H1 (cell line): Measurements from ENCODE around the gene LILRA1. TPM values are rescaled to one million over a fixed set of nuclear protein-coding genes. Genes with fewer than 3 reads are reported as not detected.

ENCODE experiments used
- CTCF ChIA-PET: fragments of 300-600 bp; sonication (Branson Sonifier 250); formaldehyde crosslinking; loops from one replicate; lab custom pipeline; 2021; ENCODE audit not compliant: partially characterized antibody; lab: Charles Lee
- POLR2A ChIA-PET: fragments of 300-600 bp; sonication (Branson Sonifier 250); formaldehyde crosslinking; loops from one replicate; lab custom pipeline; 2021; ENCODE audit warnings: inconsistent platforms; ENCODE audit not compliant: partially characterized antibody; lab: Charles Lee
- DNase-seq, 2 experiments: peaks; one replicate each; pipeline versions ENCODE4 v3.0.0 to v3.0.0-alpha.2; 2010 to 2022; ENCODE audit warnings: low spot score in 2 of 2, low read depth in 1 of 2, mixed read lengths in 1 of 2
- FAIRE-seq: peaks from 2 replicates; lab custom pipeline; 2011; peaks lifted over from hg19 to GRCh38; lab: Jason Lieb, UNC
- H2AFZ ChIP-seq: 2 replicates; pipeline ENCODE4 v1.8.1; 2012; ENCODE audit warnings: low read length, inconsistent platforms
- H2AK5ac ChIP-seq: 2 replicates; pipeline ENCODE4 v1.6.1; 2013; ENCODE audit warnings: low read depth, low read length
- H2BK120ac ChIP-seq: replicated peaks from 2 replicates; pipeline ENCODE3; 2013; ENCODE audit warnings: low read depth, low read length, inconsistent platforms
- H2BK12ac ChIP-seq: 2 replicates; pipeline ENCODE4 v1.6.1; 2013; ENCODE audit warnings: low read depth, low read length
- H2BK15ac ChIP-seq: 2 replicates; pipeline ENCODE4 v1.6.1; 2013; ENCODE audit warnings: low read length
- H2BK20ac ChIP-seq: 2 replicates; pipeline ENCODE4 v1.6.1; 2013; ENCODE audit warnings: low read length
- H2BK5ac ChIP-seq: 2 replicates; pipeline ENCODE4 v1.6.1; 2013; ENCODE audit warnings: low read depth, low read length
- H3K14ac ChIP-seq: 2 replicates; pipeline ENCODE4 v1.6.1; 2013; ENCODE audit warnings: inconsistent platforms; ENCODE audit not compliant: insufficient read length
- H3K18ac ChIP-seq: 2 replicates; pipeline ENCODE4 v1.6.1; 2013; ENCODE audit warnings: low read length; ENCODE audit errors: extremely low read depth
- H3K23ac ChIP-seq: 2 replicates; pipeline ENCODE4 v1.6.1; 2013; ENCODE audit warnings: inconsistent platforms; ENCODE audit not compliant: insufficient read length
- H3K23me2 ChIP-seq: 2 replicates; pipeline ENCODE4 v1.6.1; 2013; ENCODE audit warnings: low read depth, low read length
- H3K27ac ChIP-seq: 2 replicates; pipeline ENCODE4 v1.6.1; 2011; ENCODE audit warnings: low read depth, low read length, inconsistent platforms
- H3K27me3 ChIP-seq, 4 experiments: replicated peaks in 1 of 4; 1 replicate in 1 of 4; 2 replicates in 3 of 4; pipeline versions ENCODE4 v1.6.1 to v1.8.1; 2011 to 2013; ENCODE audit warnings: low read length in 3 of 4, mild to moderate bottlenecking in 3 of 4, inconsistent platforms in 2 of 4, mixed read lengths in 2 of 4, moderate library complexity in 1 of 4; ENCODE audit not compliant: control insufficient read depth in 3 of 4, insufficient read depth in 3 of 4; ENCODE audit errors: extremely low read depth in 1 of 4
- H3K36me3 ChIP-seq, 4 experiments: 2 replicates each; pipeline versions ENCODE4 v1.6.1 to v1.8.1; 2011 to 2013; ENCODE audit warnings: mild to moderate bottlenecking in 4 of 4, low read length in 3 of 4, moderate library complexity in 2 of 4, control low read depth in 1 of 4, inconsistent platforms in 1 of 4; ENCODE audit not compliant: insufficient read depth in 4 of 4, control insufficient read depth in 2 of 4
- H3K4ac ChIP-seq: replicated peaks from 2 replicates; pipeline ENCODE3; 2013; ENCODE audit warnings: low read length, low read depth, mixed read lengths, inconsistent platforms; ENCODE audit not compliant: insufficient read length
- H3K4me1 ChIP-seq, 4 experiments: replicated peaks in 1 of 4; 1 replicate in 1 of 4; 2 replicates in 3 of 4; pipeline versions ENCODE4 v1.6.1 to v1.8.1; 2011 to 2013; ENCODE audit warnings: low read length in 3 of 4, inconsistent platforms in 2 of 4, mixed read lengths in 1 of 4; ENCODE audit not compliant: insufficient read depth in 4 of 4, control insufficient read depth in 3 of 4
- H3K4me2 ChIP-seq, 2 experiments: 2 replicates each; pipeline versions ENCODE4 v1.6.1 to v1.8.1; 2011 to 2013; ENCODE audit warnings: low read depth in 2 of 2, low read length in 2 of 2, control low read depth in 1 of 2, inconsistent platforms in 1 of 2, mild to moderate bottlenecking in 1 of 2; ENCODE audit not compliant: insufficient read depth in 1 of 2
- H3K4me3 ChIP-seq, 4 experiments: fragments of 200-600, 300-600 bp in 1 of 4; sonication (generic), shearing (Covaris generic), sonication (Bioruptor Twin) in 1 of 4; 2 replicates each; pipeline versions ENCODE4 v1.5.1 to v1.8.1; 2011 to 2016; ENCODE audit warnings: low read length in 4 of 4, low read depth in 3 of 4, control low read depth in 2 of 4, inconsistent platforms in 2 of 4, mild to moderate bottlenecking in 2 of 4, mixed read lengths in 1 of 4, moderate library complexity in 1 of 4; ENCODE audit not compliant: insufficient read depth in 2 of 4; ENCODE audit errors: extremely low read depth in 1 of 4
- H3K56ac ChIP-seq: replicated peaks from 2 replicates; pipeline ENCODE3; 2013; ENCODE audit warnings: low read depth, mild to moderate bottlenecking, mixed read lengths, low read length, inconsistent platforms; ENCODE audit not compliant: insufficient read length
- H3K79me1 ChIP-seq: 2 replicates; pipeline ENCODE4 v1.6.1; 2013; ENCODE audit warnings: low read depth, low read length, control low read depth
- H3K79me2 ChIP-seq, 2 experiments: 2 replicates each; pipeline versions ENCODE4 v1.6.1 to v1.8.1; 2012 to 2013; ENCODE audit warnings: low read length in 2 of 2, mild to moderate bottlenecking in 2 of 2, inconsistent platforms in 1 of 2; ENCODE audit not compliant: insufficient read depth in 2 of 2, control insufficient read depth in 1 of 2
- H3K9ac ChIP-seq, 4 experiments: replicated peaks in 1 of 4; 1 replicate in 1 of 4; 2 replicates in 3 of 4; pipeline versions ENCODE4 v1.6.1 to v1.8.1; 2011 to 2013; ENCODE audit warnings: low read depth in 3 of 4, low read length in 3 of 4, control low read depth in 2 of 4, mild to moderate bottlenecking in 2 of 4, moderate library complexity in 2 of 4, inconsistent platforms in 1 of 4; ENCODE audit errors: extremely low read depth in 1 of 4
- H3K9me3 ChIP-seq, 2 experiments: 2 replicates each; pipeline versions ENCODE4 v1.6.1 to v1.8.1; 2012 to 2013; ENCODE audit warnings: mild to moderate bottlenecking in 2 of 2, moderate library complexity in 2 of 2, control low read depth in 1 of 2, inconsistent platforms in 1 of 2, low read depth in 1 of 2, low read length in 1 of 2, mixed read lengths in 1 of 2; ENCODE audit not compliant: insufficient read depth in 2 of 2
- H4K20me1 ChIP-seq, 2 experiments: replicated peaks in 1 of 2; 2 replicates each; pipeline versions ENCODE3 to v1.8.1; 2011 to 2013; ENCODE audit warnings: inconsistent platforms in 2 of 2, low read length in 2 of 2, mild to moderate bottlenecking in 1 of 2; ENCODE audit not compliant: insufficient read depth in 2 of 2, control insufficient read depth in 1 of 2
- H4K5ac ChIP-seq: 2 replicates; pipeline ENCODE4 v1.6.1; 2013; ENCODE audit warnings: low read length, low read depth, mixed read lengths, inconsistent platforms; ENCODE audit not compliant: insufficient read length
- H4K8ac ChIP-seq: 2 replicates; pipeline ENCODE4 v1.8.0; 2013; ENCODE audit warnings: mild to moderate bottlenecking, moderate library complexity, low read length, inconsistent platforms; ENCODE audit not compliant: insufficient read depth; ENCODE audit errors: extremely low read depth
- H4K91ac ChIP-seq: replicated peaks from 2 replicates; pipeline ENCODE3; 2013; ENCODE audit warnings: low read length, mixed read lengths, inconsistent platforms; ENCODE audit not compliant: insufficient read length
- KDM1A ChIP-seq: fragments of 200-600, 300-600 bp; sonication (generic); IDR thresholded peaks from 2 replicates; pipeline ENCODE4 v1.7.1; 2016; ENCODE audit warnings: mild to moderate bottlenecking, low read length, borderline replicate concordance
- MAFK ChIP-seq: IDR thresholded peaks from 2 replicates; pipeline ENCODE4 v1.6.1; 2012; ENCODE audit warnings: low read depth, mild to moderate bottlenecking, improper control_type of control experiment, low read length
- POLR2AphosphoS5 ChIP-seq: IDR thresholded peaks from 2 replicates; pipeline ENCODE4 v1.6.1; 2011; ENCODE audit warnings: low read depth, low read length
- SUZ12 ChIP-seq: fragments of 200-600 bp; sonication (generic); IDR thresholded peaks from 2 replicates; pipeline ENCODE4 v1.6.1; 2012; ENCODE audit warnings: mild to moderate bottlenecking, inconsistent platforms, low read length, moderate library complexity, mixed read lengths
- TCF12 ChIP-seq: IDR thresholded peaks from 2 replicates; pipeline ENCODE4 v1.6.1; 2011; ENCODE audit warnings: low read depth, mild to moderate bottlenecking, low read length
- WGBS, 2 experiments: shearing (Covaris generic) in 1 of 2; methylation state at CpG; one replicate each; pipeline versions ENCODE4 v1.1.6 to v1.1.7; 2013 to 2015; ENCODE audit warnings: low lambda C conversion rate in 2 of 2, mixed read lengths in 2 of 2, inconsistent platforms in 1 of 2, low coverage in 1 of 2, missing lambda C conversion rate in 1 of 2; ENCODE audit not compliant: insufficient replicate concordance in 2 of 2, insufficient coverage in 1 of 2, insufficient read length in 1 of 2; ENCODE audit errors: extremely low coverage in 1 of 2, missing lambda C conversion rate in 1 of 2; 5-methylcytosine and 5-hydroxymethylcytosine counted together
- polyA plus RNA-seq, 7 experiments: library from polyadenylated mRNA; depleted of rRNA in 3 of 7; stranded (reverse) in 5 of 7; unstranded in 2 of 7; fragments of >200 nt in 5 of 7; fragments of 200-250 nt in 2 of 7; gene quantifications; 1 replicate in 5 of 7; 2 replicates in 1 of 7; 4 replicates in 1 of 7; pipeline versions ENCODE4 v1.2.1 to v1.2.3, GENCODE V29; 2011 to 2013; ENCODE audit warnings: missing spikeins in 2 of 7, mixed read lengths in 2 of 7
- total RNA-seq: library from RNA; stranded (reverse); fragmentation: NEBNext Ultra II Directional; extraction: Animal tissue kit (Norgen Biotek cat#: 25700); gene quantifications from 2 replicates; pipeline ENCODE4 v1.2.1, GENCODE V29; 2021
- TF ChIP-seq, protein P1 (sequence below): IDR thresholded peaks from 2 replicates; pipeline ENCODE4 v1.6.1; 2011; ENCODE audit warnings: low read length, improper control_type of control experiment

The LILRA1 gene
- total and polyA plus RNA-seq, 2 of the 8 experiments (the other 6 are each of a cell fraction or from before 2014, with no cell fraction given), result not detected

DNA sequence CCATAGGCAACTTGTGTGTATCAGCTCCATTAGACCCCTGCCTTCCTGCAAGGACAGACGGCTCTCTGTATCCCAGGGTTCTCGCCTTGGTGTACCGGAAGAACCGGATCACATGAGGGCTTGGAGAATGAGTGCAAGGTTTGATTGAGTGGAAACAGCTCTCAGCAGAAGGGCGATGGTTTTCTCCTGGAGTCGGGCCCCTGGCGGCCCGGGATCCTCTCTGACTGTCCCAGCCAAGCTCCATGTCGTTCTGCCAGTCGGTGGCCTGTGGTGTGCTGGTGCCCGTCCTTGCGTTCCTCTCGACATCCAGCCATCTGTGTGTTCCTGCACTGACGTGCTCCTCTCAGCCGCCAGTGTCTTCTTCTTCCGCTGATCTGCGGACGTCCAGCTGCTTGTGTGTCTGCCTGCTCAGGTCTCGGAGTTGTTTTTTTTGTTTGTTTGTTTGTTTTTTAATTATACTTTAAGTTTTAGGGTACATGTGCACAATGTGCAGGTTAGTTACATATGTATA is 53.0 kb downstream of the LILRA1 start:
- no peaks in the 10 kb centered on the region for H3K36me3 ChIP-seq
- no peaks in the 10 kb centered on the region for H3K27me3 ChIP-seq
- no peak overlapping the region for H3K9ac ChIP-seq
- 86% methylated on average over 19 of the region's 19 CpGs; no CpG with 5 or more reads in 1 of the 2 experiments for WGBS, 2 experiments
- H3K9me3 ChIP-seq, result peaks cover 58 to 66% of the 10 kb centered on the region in 2 experiments
- H2BK120ac ChIP-seq, result no peak overlapping the region
- no peak for DNase-seq
- no peak overlapping the region for H3K23ac ChIP-seq
- no peak overlapping the region for H2BK15ac ChIP-seq
- H3K18ac ChIP-seq, result no peak overlapping the region
- no peak for TF ChIP-seq MAFK
- TF ChIP-seq SUZ12, result no peak
- no peak for TF ChIP-seq POLR2AphosphoS5
- TF ChIP-seq TCF12, result no peak
- no peak for TF ChIP-seq KDM1A
- TF ChIP-seq, protein P1, sequence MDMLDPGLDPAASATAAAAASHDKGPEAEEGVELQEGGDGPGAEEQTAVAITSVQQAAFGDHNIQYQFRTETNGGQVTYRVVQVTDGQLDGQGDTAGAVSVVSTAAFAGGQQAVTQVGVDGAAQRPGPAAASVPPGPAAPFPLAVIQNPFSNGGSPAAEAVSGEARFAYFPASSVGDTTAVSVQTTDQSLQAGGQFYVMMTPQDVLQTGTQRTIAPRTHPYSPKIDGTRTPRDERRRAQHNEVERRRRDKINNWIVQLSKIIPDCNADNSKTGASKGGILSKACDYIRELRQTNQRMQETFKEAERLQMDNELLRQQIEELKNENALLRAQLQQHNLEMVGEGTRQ, result no peak
- TF ChIP-seq, all 59 proteins: peak for 0
- ChIA-PET CTCF (interaction anchor here (0.6 kb wide), 1 partner anchor 29 kb away, joined by 3 read pairs; no protein-coding TSS in a partner anchor), POLR2A (no interaction called here)
- H2BK5ac ChIP-seq, result no peak overlapping the region
- H3K4me2 ChIP-seq, result no peak overlapping the region
- no peak for FAIRE-seq
- H4K8ac ChIP-seq, result no peak overlapping the region
- H2AK5ac ChIP-seq, result no peak overlapping the region
- H3K79me1 ChIP-seq, result no peaks in the 10 kb centered on the region
- H3K27ac ChIP-seq, result no peak overlapping the region
- H3K14ac ChIP-seq, result no peak overlapping the region
- no peak overlapping the region for H3K4me3 ChIP-seq
- no peak overlapping the region for H2AFZ ChIP-seq
- H3K4me1 ChIP-seq, result no peaks in the 10 kb centered on the region
- H3K23me2 ChIP-seq, result no peaks in the 10 kb centered on the region; the same call in 1 of the 2 replicates
- H3K4ac ChIP-seq, result no peak overlapping the region
- H4K5ac ChIP-seq, result no peak overlapping the region
- no peak overlapping the region for H2BK20ac ChIP-seq
- no peaks in the 10 kb centered on the region for H4K20me1 ChIP-seq
- H3K56ac ChIP-seq, result no peak overlapping the region
- no peaks in the 10 kb centered on the region for H3K79me2 ChIP-seq
- H4K91ac ChIP-seq, result no peak overlapping the region
- no peak overlapping the region for H2BK12ac ChIP-seq
